Natural killer cell (primary cell): ENCODE results near the gene ATP1A3. TPM values are rescaled to one million over a fixed set of nuclear protein-coding genes. Genes with fewer than 3 reads are reported as not detected.

ENCODE experiments used
- ATAC-seq, 3 donors: fragments of 150-1000 bp in 2 of 3; fragments of 200-7000 bp in 1 of 3; cut with Tn5 transposase; 1 replicate in 1 of 3; 2 replicates in 2 of 3; pipeline ENCODE4 v1.10.0; 2021; ENCODE audit warnings: mild to moderate bottlenecking in 2 of 3, moderate library complexity in 2 of 3
- DNase-seq, 2 donors: peaks; one replicate each; pipeline versions ENCODE4 v3.0.0 to v3.0.0-alpha.2; 2013 to 2021; ENCODE audit warnings: mixed read lengths in 1 of 2
- H3K27ac ChIP-seq: one replicate; pipeline ENCODE4 v1.5.1; 2013; ENCODE audit warnings: mild to moderate bottlenecking, low read length
- H3K27me3 ChIP-seq: one replicate; pipeline ENCODE4 v1.6.1; 2013; ENCODE audit warnings: low read length; ENCODE audit not compliant: control insufficient read depth, insufficient read depth
- H3K36me3 ChIP-seq: one replicate; pipeline ENCODE4 v1.6.1; 2013; ENCODE audit warnings: low read length; ENCODE audit not compliant: control insufficient read depth, insufficient read depth
- H3K4me1 ChIP-seq: one replicate; pipeline ENCODE4 v1.6.1; 2013; ENCODE audit warnings: low read length; ENCODE audit not compliant: control insufficient read depth, insufficient read depth
- H3K4me3 ChIP-seq: one replicate; pipeline ENCODE4 v1.5.1; 2013; ENCODE audit warnings: low read length
- H3K9me3 ChIP-seq: one replicate; pipeline ENCODE4 v1.6.1; 2013; ENCODE audit warnings: low read length; ENCODE audit not compliant: control insufficient read depth, insufficient read depth
- H3K27ac Mint-ChIP-seq, 2 donors: one replicate each; pipeline ENCODE4 v1.8.0; 2022; ENCODE audit warnings: mild to moderate bottlenecking in 2 of 2, mixed read lengths in 2 of 2, moderate library complexity in 1 of 2
- H3K27me3 Mint-ChIP-seq, 2 donors: one replicate each; pipeline ENCODE4 v1.8.0; 2022; ENCODE audit warnings: low read depth in 2 of 2, mixed read lengths in 2 of 2
- H3K36me3 Mint-ChIP-seq: one replicate; pipeline ENCODE4 v1.8.0; 2022; ENCODE audit warnings: mixed read lengths
- H3K4me1 Mint-ChIP-seq, 2 donors: one replicate each; pipeline ENCODE4 v1.8.0; 2022; ENCODE audit warnings: mixed read lengths in 2 of 2
- H3K4me3 Mint-ChIP-seq: one replicate; pipeline ENCODE4 v1.8.0; 2022; ENCODE audit warnings: mild to moderate bottlenecking, moderate library complexity, mixed read lengths
- H3K9me3 Mint-ChIP-seq, 2 donors: one replicate each; pipeline ENCODE4 v1.8.0; 2022; ENCODE audit warnings: mixed read lengths in 2 of 2
- CTCF ChIP-seq: fragments of 200-600 bp; IDR thresholded peaks from one replicate; pipeline ENCODE4 v1.8.0; 2022; ENCODE audit warnings: antibody characterized with exemption
- WGBS: methylation state at CpG from one replicate; pipeline ENCODE4 v1.1.7; 2013; ENCODE audit warnings: missing lambda C conversion rate; ENCODE audit not compliant: insufficient coverage; 5-methylcytosine and 5-hydroxymethylcytosine counted together
- intact Hi-C: fragments of 100-400 bp; cut with micrococcal nuclease; formaldehyde crosslinking; loops from one replicate; pipeline ENCODE4 v1.14.2; 2022
- total RNA-seq, 4 donors: library from RNA; stranded (reverse); fragments of 120-200 nt in 1 of 4; gene quantifications; one replicate each; pipeline versions ENCODE4 v1.2.3 to v1.2.4, GENCODE V29; 2013 to 2022

The ATP1A3 gene
- total RNA-seq, 3 donors from 2014 or later (not counting 1 experiment from before 2014, with no cell fraction given), result 13.5 to 18.2 (median 14.0) TPM

GRCh38 chr19:41955521-41955920, 38.5 kb downstream of the ATP1A3 start:
- Mint-ChIP-seq H3K4me1 (peaks cover 23 to 30% of the 10 kb centered on the region in 2 donors), H3K27me3 (no peaks in the 10 kb centered on the region), H3K9me3 (no peaks in the 10 kb centered on the region), H3K36me3 (no peaks in the 10 kb centered on the region), H3K27ac (peak overlapping the region in 1 of 2 donors; percentile 18), H3K4me3 (no peak overlapping the region)
- Histone ChIP-seq H3K9me3 (no peaks in the 10 kb centered on the region), H3K27ac (no peak overlapping the region), H3K36me3 (peaks cover 9% of the 10 kb centered on the region), H3K4me1 (peaks cover 31% of the 10 kb centered on the region), H3K27me3 (no peaks in the 10 kb centered on the region), H3K4me3 (no peak overlapping the region)
- intact Hi-C loops, result no loop called here
- no peak for TF ChIP-seq CTCF
- ATAC-seq (no peak), DNase-seq (no peak)
- WGBS, result 71% methylated on average over 6 of the region's 7 CpGs

GRCh38 chr19:41951686-41952172, 42.3 kb downstream of the ATP1A3 start:
- Histone ChIP-seq H3K27ac (no peak overlapping the region), H3K27me3 (no peaks in the 10 kb centered on the region), H3K9me3 (no peaks in the 10 kb centered on the region), H3K4me3 (no peak overlapping the region), H3K36me3 (peaks cover 3% of the 10 kb centered on the region), H3K4me1 (peaks cover 21% of the 10 kb centered on the region)
- Mint-ChIP-seq H3K27me3 (no peaks in the 10 kb centered on the region), H3K9me3 (no peaks in the 10 kb centered on the region), H3K4me1 (peaks cover 18 to 24% of the 10 kb centered on the region in 2 donors), H3K36me3 (no peaks in the 10 kb centered on the region), H3K4me3 (peak overlapping the region; percentile 9), H3K27ac (peak overlapping the region in 1 of 2 donors; percentile 81)
- DNase-seq (peak; percentile 89 to 93), ATAC-seq (peak; percentile 88 to 96 (median 95))
- WGBS, result 7% methylated on average over 8 of the region's 12 CpGs
- TF ChIP-seq CTCF, result peak; percentile 99
- intact Hi-C loops, result loop anchor here (1.0 to 5.0 kb wide), 3 partner anchors 78 to 159 kb away; no protein-coding TSS in a partner anchor

GRCh38 chr19:41947091-41947490, 46.9 kb downstream of the ATP1A3 start:
- Histone ChIP-seq H3K4me3 (no peak overlapping the region), H3K27ac (peak overlapping the region; percentile 81), H3K4me1 (peaks cover 52% of the 10 kb centered on the region), H3K36me3 (no peaks in the 10 kb centered on the region), H3K9me3 (no peaks in the 10 kb centered on the region), H3K27me3 (no peaks in the 10 kb centered on the region)
- DNase-seq, result peak in 1 of 2 donors; percentile 48
- no peaks in the 10 kb centered on the region for H3K36me3 Mint-ChIP-seq
- H3K4me3 Mint-ChIP-seq, result peak overlapping the region; percentile 72
- peaks cover 6 to 7% of the 10 kb centered on the region in 2 donors for H3K27me3 Mint-ChIP-seq
- no peak for TF ChIP-seq CTCF
- no peak for ATAC-seq
- H3K9me3 Mint-ChIP-seq, result no peaks in the 10 kb centered on the region
- H3K27ac Mint-ChIP-seq, result peak overlapping the region; percentile 87 to 97
- WGBS, result 87% methylated on average over 3 of the region's 3 CpGs
- intact Hi-C loops, result no loop called here
- peaks cover 42 to 57% of the 10 kb centered on the region in 2 donors for H3K4me1 Mint-ChIP-seq
